ENCODE data around the gene SYNDIG1.

SYNDIG1 gene

DNA sequence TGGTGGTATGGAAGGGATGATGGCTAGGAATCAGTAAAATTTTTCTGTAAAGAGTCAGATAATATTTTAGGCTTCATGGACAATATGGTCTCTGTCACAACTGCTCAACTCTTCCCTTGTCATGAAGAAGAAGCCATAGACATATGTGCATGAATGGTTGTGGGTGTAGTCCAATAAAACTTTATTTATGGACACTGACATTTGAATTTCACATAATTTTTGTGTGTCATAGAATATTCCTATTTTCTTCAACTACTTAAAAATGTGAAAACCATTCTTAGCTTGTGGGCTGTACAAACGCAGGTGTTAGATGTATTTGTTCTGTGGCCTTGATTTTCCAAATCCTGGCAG, 59.9 kb downstream of the SYNDIG1 start:
- DNase-seq: no peak

DNA sequence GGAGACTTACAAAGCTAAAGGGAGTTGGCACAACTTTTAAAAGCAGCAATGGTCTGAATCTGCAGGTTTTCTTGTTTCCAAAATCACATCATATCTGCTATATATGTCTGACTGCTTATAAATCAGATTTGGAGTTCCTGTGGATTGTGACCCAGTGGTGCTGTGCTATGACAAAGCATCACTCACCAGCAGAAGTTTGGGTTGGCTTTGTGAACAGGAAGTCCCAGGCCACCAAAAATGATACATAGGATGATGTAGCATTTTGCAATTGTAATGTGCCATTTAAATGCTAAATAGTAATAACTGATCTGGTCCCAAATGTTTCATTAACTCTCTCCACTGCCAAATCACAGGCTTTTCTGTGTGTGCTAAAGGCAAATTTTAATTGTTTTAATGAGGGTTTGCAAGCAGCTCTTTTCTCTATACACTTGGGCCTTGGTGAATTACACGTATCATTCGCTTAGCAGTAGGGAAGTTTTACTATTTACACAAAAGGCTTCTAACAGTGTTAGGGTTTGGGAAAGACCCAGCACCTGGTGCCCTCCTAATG, 60.8 kb downstream of the SYNDIG1 start:
- no peak for DNase-seq

DNA sequence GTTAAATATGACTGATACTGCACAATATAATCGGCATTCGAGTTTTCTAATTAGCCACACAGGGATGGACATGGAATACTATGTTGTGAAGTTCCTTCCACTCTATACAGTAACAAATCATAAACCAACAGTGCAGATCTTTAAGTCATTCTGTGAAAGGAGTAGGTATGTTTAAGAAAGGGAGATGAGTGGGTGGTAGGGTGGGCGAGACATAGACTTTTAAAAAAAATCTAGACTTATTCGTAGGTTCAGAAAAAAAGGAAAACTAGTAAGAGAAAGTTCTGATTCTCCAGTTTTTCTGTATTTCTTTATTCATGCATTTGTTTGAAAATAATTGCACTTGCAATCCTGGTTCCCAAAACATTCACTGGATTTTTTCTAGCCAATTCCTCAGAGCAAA, 61.8 kb downstream of the SYNDIG1 start:
- DNase-seq: no peak

DNA sequence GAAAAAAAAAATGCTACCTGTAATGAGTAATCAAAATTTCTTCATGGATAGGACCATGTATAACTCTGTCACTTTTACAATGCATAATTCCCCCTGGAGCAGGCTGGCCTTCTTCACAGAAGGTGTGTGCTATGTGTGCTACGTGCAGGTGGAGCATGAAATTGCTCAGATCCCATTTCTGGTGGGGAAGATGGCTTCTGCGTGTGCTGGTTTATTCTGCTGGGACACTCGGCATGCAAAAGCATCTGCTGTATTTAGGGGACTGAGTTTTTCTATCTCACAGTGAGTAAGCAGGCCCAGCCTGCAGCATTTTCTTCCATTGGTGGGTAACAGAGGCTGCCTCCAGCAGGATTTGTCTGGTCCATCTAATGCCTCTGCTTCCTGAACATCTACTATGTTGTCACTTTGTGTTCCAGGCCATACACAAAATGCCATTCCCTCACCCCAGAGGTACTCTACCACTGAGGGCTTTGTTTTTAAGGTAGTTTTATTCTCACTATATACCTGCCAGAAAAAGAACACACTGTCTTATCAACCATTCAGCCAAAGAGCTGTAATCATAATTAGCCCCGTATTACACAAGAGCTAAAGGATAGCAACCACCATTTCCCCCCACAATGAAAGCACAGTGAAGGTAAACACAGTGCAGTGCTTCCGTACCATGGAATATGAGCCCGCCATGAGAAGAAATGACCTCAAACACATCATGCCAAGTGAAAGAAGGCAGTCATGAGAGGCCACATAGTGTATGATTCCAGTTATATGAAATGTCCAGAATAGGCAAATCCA, 62.4 kb downstream of the SYNDIG1 start:
- no peak for DNase-seq

DNA sequence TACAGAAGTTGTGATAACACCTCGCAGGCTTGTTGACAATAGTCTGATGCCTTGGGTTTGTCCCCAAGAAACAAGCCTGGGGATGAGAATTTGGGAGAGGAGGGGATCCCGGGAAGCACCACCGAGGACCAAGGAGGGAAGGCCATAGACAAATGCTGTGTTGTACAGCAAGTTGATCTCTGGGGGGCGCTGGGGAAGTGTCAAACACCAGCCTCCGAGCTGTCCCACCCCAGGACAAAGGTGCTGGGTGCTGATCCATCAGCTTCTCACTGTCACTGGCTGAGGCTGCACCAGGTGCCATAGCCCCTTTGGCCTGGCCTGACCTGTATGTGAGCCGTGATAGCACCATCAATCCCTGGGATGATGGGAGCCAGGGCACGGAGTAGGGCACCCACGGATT, 64.0 kb downstream of the SYNDIG1 start:
- no peak for DNase-seq

DNA sequence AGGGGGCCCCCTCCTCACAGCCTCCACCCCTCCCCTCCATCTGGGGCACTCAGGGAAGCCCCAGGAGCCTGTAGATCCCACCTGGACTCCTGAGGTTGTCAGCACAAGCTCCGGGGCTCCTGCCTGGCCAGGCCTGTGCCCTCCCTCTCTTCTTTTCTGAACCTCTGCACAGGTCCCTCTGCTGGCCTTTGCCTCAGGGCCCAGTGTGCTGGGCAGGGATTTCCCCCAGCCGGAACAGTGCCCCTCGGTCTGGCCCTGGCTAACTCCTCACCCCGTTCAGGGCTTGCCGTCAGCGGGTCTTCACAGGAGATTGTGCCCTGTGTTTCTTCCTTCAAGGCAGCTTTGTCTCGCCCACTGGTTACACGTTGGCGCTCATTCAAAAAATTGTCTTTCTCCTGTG, 64.9 kb downstream of the SYNDIG1 start:
- DNase-seq: no peak

DNA sequence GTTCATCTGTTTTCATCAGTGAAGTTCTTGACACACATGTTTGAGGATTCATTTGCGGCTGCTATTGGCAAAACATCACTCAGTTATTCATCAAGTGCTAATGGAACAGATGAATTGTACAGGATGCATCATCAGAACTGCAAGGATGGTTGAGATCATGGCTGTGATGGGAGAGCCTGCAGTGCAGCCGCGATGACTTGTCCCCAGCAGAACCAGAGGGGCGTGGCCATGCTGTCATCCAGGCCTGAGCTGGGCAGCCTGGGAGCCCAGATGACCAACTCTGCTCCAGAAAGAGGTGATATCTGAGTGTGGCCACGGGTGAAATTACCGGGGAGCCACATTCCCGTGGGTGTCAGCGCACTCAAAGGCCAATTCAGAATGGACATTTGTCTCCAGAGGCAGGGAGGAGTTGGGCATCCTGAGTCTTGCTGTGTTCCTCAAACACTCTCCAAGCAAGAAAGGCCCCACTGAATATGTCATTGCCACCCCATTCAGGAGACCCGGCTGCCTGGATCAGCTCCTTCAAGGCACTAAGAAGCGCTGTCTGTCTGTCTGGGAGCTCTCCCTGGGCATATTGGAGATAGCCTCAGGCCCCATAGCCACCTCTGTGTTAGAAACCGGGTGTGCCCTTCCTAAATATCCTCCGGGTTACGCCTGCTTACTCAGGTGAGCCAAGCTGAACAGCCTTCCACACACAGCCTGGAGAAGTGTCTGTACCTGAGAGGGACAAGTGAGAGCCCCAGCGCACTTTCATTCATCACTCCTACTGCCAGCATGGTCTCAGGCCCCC, 66.7 kb downstream of the SYNDIG1 start:
- DNase-seq: no peak

DNA sequence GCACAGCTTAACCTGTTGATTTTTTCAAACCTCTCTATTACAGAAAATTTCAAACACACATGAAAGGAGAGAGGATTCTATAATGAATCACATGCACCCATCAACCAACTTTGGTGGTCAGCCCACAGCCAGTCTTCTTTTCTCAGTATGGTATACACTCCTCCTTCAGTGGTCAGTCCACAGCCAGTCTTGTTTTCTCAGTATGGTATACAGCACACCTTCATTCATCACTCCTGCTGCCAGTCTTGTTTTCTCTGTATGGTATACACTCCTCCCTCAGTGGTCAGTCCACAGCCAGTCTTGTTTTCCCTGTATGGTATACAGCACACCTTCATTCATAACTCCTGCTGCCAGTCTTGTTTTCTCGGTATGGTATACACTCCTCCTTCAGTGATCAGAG, 67.8 kb downstream of the SYNDIG1 start:
- DNase-seq: no peak

DNA sequence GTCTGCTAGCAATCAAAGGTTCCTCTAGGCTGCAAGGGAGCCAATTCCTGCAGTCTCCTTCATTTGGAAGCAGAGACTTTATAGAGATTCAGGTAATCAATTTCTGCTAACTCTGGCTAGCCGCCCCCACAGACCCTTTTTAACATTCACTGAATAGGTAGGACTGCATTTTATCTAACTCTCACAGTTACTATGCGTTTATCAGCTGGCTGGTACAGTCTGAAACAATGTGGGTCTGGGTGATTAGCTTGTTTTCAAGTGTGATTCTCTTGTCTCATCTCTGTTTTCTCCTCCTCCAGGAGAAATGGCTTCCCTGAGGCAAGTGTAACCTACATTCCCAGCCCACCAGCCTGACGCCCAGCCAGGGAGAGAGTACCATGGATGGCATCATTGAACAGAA, 73.3 kb downstream of the SYNDIG1 start:
- DNase-seq: no peak

DNA sequence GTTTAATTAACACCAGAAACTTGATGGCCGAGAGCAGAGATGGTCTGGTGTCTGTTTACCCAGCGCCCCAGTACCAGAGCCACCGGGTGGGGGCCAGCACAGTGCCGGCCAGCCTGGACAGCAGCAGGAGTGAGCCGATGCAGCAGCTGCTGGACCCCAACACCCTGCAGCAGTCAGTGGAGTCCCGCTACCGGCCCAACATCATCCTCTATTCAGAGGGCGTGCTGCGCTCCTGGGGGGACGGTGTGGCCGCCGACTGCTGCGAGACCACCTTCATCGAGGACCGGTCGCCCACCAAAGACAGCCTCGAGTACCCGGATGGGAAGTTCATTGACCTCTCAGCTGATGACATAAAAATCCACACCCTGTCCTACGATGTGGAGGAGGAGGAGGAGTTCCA, 73.7 kb downstream of the SYNDIG1 start:
- DNase-seq: no peak

DNA sequence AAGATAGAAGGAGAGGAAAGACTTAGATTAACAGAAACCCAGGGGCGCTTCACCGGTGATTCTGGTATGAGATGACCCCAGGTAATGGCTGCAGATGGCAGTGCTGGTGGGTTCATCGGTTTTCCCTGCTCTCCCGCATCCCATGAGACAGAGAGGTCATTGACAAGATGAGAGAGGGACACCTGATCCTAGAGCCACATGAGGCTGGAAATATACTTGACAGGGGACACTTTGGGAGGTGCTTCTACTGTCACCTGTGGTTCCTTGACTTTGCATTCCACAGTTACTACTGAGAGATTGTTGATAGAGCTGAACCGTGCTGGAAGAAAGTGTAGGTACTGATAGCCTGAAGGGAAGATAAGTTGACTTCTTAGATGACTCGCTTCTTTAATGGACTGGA, 74.3 kb downstream of the SYNDIG1 start:
- no peak for DNase-seq

DNA sequence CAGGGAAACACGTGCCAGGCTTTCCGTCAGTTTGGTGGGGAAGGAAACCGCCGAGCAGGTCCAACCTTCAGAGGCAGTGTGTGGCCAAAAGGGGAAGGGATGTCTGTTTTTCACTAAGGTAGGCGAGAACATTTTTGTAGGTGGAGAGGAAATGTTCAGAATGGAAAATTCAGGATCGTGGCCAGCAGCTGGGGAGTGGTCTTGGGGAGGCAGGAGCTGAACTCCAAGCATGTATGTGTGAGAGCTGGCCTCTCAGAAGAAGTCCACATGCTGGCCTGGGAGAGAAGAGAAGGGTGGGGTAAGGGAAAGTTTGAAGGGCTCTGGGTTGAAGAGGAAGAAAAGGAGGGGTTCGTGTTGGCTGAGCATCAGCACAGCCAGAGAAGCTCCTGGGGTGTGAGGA, 74.9 kb downstream of the SYNDIG1 start:
- no peak for DNase-seq

DNA sequence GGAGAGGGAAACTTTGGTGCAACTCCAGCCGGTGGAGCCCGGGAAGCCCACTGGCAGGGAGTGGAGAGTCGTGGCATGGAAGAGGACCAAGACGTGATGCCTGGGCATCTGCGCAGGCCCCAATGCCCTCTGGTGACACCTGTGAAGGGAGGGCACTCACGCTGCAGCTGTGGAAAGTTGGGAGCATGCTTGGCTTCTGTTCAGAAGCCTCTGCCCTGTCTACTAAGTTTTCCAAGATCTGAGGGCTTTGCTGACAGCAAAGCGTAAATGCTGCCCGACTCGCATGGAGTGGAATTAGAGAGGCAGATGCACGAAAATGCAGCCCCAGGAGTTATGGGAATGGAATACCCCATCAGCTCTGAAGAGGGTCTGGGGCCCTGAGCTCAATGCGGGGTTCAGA, 75.7 kb downstream of the SYNDIG1 start:
- DNase-seq: no peak

DNA sequence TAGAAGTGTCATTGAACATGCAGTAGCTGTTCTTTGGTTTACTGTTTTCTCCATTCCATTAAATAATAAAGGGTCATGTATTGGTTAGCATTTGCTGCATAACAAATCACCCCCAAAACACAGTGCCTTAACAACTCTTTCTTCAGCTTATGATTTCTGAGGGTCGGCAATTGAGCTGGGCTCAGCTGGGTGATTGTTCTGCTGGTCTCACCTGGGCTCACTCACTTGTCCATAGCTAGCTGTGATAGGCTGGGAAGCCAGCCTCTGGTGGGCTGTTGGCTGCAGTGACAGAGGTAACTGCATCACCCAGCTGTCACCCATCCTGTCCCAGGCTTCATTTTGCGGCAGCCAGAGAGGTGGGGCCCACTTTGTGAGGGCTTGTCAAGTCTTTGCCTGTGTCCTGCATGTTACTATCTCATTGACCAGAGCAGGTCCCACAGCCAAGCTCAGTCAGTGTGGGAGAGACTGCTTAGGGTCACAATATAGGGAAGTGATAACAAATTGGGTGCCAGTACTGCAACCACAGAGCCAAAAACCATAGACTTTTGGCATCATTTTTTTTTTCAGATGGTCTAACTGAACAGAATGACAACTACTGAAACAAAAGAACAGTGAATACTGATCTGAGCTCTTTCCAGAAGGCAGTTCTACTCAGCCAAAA, 76.9 kb downstream of the SYNDIG1 start:
- DNase-seq: no peak

DNA sequence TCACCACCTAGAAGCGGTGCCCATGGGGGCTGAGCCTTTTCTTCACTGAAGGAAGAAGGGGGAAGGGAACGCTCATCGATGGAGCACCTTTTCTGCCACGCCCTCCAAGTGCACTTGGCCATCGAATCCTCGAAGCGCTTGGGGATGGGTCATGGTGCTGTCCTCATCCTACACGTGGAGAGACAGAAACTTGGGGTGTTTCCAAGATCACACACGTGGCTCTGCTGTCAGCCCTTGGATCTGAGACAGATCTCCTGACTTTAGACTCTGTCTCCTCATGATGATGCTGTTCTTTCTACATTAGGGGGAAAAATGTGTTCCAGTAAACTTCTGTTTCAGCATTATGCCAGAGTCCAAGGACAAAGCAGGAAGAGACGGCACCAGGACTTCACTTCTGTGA, 78.5 kb downstream of the SYNDIG1 start:
- no peak for DNase-seq

DNA sequence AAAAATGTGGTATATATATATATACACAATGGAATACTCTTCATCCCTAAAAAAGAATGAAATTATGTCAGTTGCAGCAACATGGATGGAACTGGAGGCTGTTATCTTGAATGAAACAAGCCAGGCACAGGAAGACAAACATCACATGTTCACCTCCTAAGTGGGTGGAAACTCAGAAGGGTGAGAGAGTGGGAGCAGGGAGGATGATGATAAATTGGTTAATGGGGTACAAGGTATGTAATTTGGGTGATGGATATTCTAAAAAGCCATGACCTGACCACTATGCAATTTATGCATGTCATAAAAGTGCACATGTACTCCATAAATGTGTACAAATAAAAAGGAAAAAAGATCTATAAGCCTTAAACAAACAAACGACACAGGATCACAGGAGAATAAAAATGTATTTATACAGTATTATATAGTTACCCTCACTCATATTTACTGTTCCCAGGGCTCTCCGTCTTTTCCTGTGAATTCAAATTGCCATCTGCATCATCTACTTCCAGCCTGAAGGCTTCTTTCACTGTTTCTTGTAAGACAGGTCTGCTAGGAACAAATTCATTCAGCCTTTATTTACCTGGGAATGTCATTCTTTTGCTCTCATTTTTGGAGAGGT, 89.8 kb downstream of the SYNDIG1 start:
- DNase-seq: no peak

DNA sequence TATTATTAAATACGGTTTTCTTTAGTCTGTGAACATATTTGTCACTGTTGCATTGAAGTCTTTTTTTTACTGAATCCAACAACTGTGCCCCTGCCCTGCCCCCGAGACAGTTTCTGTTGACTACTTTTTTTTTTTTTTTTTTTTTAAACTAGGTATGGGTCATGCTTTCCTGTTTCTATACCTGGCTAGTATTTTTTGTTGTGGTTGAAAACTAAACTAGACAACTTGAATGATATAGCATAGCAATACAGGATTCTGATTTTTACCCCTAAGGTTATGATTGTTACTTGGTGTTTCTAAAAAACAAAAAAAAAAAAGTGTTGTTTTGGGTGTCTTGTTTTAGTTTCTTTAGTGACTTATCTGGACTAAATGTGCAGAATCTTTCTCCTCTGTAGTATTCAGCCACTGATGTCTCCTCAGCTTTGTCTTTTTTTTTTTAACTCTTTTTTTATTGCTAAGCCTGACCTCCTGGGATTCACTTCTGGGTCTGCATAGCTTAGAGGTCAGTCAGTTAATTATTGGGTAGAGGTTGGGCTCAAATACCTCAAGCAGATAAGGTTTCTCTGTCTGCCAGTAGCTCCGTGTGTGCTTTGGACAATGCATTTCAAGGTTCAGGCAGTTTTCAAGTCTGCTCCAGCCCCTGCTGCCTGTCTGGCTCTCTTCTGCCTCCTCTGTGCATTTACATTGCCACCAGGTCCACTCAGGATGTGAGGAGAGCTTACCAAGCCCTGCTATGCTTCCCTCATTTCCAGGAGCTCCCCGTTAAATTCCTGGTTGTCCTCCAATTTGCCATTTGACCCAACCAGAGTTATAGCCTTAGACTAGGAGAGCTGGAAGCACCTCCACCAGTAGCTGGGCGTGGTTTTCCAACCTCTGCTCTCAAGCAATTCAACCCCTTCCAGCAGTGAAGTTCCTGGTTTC, 91.4 kb downstream of the SYNDIG1 start:
- no peak for DNase-seq

DNA sequence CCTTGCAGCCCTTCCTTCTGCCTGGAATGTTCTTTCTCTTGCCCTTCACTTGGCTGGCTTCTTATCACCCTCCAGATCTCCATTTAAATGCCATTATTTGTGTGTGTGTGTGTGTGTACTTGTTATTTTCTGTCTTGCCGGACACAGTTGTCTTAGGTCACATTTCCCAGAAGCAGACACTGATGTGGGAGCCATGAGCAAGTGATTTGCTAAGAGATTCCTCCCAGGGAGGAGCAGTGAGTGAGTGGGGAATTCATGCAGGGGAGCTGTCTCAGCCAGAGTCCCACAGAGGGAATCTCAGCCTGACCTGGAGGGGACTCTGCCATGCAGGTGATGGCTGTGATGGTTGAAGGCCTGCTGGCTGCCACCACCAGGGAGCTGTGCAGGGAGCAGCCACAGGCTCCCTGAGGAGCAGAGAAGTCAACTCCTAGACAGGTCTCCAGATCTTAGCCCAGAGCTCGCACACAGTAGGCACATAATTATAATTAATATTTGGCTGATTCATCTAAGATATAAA, 96.5 kb downstream of the SYNDIG1 start:
- DNase-seq: no peak

DNA sequence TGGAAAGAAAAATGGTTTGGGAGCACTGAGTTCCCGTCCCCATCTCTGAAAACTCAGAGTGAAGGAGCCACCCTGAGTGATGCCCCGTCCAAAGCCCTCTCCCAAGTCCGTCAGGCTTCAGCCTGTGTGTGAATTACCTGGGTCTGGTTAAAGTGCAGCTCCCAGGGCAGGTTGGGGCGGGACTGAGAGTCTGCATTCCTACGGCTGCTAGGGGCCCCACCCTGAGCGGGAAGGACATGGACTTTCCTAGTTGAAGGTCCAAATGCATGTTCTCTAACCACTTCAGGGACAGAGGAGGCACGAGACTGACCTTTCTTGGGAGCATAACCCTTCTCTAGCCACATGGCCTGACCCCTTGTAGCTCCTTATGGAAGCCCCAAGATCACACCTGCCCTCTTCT, 97.2 kb downstream of the SYNDIG1 start:
- DNase-seq: no peak

DNA sequence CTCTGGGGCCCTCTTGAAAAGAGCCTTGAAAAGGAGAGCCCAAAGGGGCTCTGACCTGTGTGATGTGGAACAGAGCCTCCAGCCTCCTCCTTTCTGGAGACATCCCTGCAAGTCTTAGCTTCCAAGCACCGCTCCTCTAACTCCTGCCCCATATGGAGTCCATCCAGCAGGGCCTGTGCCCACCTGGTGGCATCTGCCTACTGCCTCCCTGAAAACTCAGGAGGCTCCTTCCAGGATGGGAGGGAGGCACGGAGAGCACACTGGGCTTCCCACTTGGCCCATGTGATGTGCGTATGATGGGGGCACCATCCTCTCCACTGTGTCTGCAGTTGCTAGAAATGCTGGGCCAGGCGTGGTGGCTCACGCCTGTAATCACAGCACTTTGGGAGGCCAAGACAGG, 98.1 kb downstream of the SYNDIG1 start:
- DNase-seq: no peak

DNA sequence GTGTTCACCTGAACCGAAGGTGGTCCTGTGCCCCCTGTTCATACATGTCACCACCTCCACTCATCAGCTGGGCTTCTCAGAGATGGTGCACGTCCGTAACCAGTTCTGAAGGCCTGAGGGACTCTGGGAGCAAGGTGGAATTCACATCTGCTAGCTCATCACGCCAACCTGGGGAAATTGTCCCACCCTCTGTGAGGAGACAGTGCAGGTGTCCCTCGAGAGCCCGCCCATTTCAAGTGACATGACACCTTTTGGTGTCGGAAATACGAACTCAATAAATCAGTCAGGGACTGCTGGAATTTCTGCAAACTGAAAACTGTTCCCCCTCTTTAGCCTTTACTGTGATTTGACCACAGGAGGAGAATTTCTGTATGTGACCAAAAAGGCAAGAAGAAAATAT, 99.4 kb downstream of the SYNDIG1 start:
- no peak for DNase-seq

DNA sequence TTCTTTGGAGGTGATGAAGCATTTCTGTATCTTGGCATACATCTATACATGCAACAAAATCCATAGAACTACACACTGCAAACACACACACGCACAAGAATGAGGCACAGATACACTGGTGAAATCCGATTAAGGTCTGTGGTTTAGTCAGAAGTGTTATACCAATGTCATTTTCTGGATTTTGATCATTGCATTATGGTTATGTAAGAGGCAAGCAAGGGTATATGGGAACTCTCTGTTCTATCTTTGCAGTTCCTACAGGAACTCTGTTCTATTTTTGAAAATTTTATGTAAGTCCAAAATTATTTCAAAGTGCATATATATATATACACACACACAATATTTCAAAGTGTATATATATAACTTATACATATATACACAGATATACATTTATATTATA, 101.7 kb downstream of the SYNDIG1 start:
- DNase-seq: no peak
